Muscle of leg (tissue), 11 donors: Measurements from ENCODE around the gene SERPINA4. TPM values are rescaled to one million over a fixed set of nuclear protein-coding genes. Genes with fewer than 3 reads are reported as not detected.
A peak's percentile ranks its signal among the peaks of the same experiment; 100 is the strongest.

Experiments
- DNase-seq: peaks from one replicate; pipeline ENCODE4 v3.0.0; 2013
- H3K27ac ChIP-seq: one replicate; pipeline ENCODE4 v1.5.1; 2013; ENCODE audit warnings: mild to moderate bottlenecking, low read length, control low read depth
- H3K27me3 ChIP-seq: one replicate; pipeline ENCODE4 v1.6.1; 2013; ENCODE audit warnings: low read length; ENCODE audit not compliant: control insufficient read depth, insufficient read depth
- H3K36me3 ChIP-seq: one replicate; pipeline ENCODE4 v1.6.1; 2013; ENCODE audit warnings: low read length; ENCODE audit not compliant: control insufficient read depth, insufficient read depth
- H3K4me1 ChIP-seq: one replicate; pipeline ENCODE4 v1.6.1; 2013; ENCODE audit warnings: low read length; ENCODE audit not compliant: control insufficient read depth, insufficient read depth
- H3K4me3 ChIP-seq: one replicate; pipeline ENCODE4 v1.5.1; 2013; ENCODE audit warnings: low read length, control low read depth
- H3K9me3 ChIP-seq: replicated peaks from 2 replicates; pipeline ENCODE4 v1.6.1; 2013; ENCODE audit warnings: low read depth, low read length; ENCODE audit not compliant: control insufficient read depth
- WGBS: methylation state at CpG from one replicate; pipeline ENCODE4 v1.1.5; 2013; ENCODE audit warnings: missing lambda C conversion rate; ENCODE audit not compliant: insufficient coverage; 5-methylcytosine and 5-hydroxymethylcytosine counted together
- polyA plus RNA-seq, 8 donors: library from polyadenylated mRNA; unstranded; fragments of 120-200 nt; gene quantifications; one replicate each; pipeline versions ENCODE4 v1.2.1 to v1.2.3, GENCODE V29; 2013; ENCODE audit warnings: inconsistent platforms in 1 of 8, low replicate concordance in 1 of 8; ENCODE audit not compliant: insufficient read length in 8 of 8, insufficient read depth in 1 of 8
- total RNA-seq: library from RNA; stranded (reverse); fragments of 120-200 nt; gene quantifications from one replicate; pipeline ENCODE4 v1.2.4, GENCODE V29; 2013

Gene SERPINA4
- total and polyA plus RNA-seq, 9 donors, result 0.04 to 3.2 (median 0.65) TPM; not detected in 5

- Histone ChIP-seq H3K9me3 (peaks cover 3% of the 10 kb centered on the region), H3K4me1 (no peaks in the 10 kb centered on the region), H3K4me3 (no peak overlapping the region), H3K27me3 (no peaks in the 10 kb centered on the region), H3K27ac (no peak overlapping the region), H3K36me3 (no peaks in the 10 kb centered on the region)
- no peak for DNase-seq
- WGBS, result 60% methylated on average over 2 of the region's 3 CpGs
These were observed 37.1 kb upstream of the SERPINA4 start for GRCh38 chr14:94524093-94524492.

- Histone ChIP-seq H3K36me3 (no peaks in the 10 kb centered on the region), H3K27me3 (peaks cover 7% of the 10 kb centered on the region), H3K4me1 (no peaks in the 10 kb centered on the region), H3K9me3 (peaks cover 3% of the 10 kb centered on the region), H3K4me3 (no peak overlapping the region), H3K27ac (no peak overlapping the region)
- no peak for DNase-seq
These were observed 30.1 kb upstream of the SERPINA4 start for GRCh38 chr14:94531187-94531586.

GRCh38 chr14:94532447-94532846 lies 28.8 kb upstream of the SERPINA4 start:
- Histone ChIP-seq H3K4me1 (no peaks in the 10 kb centered on the region), H3K27ac (no peak overlapping the region), H3K9me3 (no peaks in the 10 kb centered on the region), H3K4me3 (no peak overlapping the region), H3K36me3 (no peaks in the 10 kb centered on the region), H3K27me3 (peaks cover 7% of the 10 kb centered on the region)
- DNase-seq, result no peak
- WGBS, result no CpG with 5 or more reads among the region's 2 CpGs

GRCh38 chr14:94535506-94535905 lies 25.7 kb upstream of the SERPINA4 start:
- DNase-seq, result no peak
- Histone ChIP-seq H3K27ac (no peak overlapping the region), H3K27me3 (peaks cover 7% of the 10 kb centered on the region), H3K4me1 (peaks cover 7% of the 10 kb centered on the region), H3K36me3 (no peaks in the 10 kb centered on the region), H3K9me3 (no peaks in the 10 kb centered on the region), H3K4me3 (no peak overlapping the region)
- WGBS, result no CpG with 5 or more reads among the region's 3 CpGs

- peaks cover 7% of the 10 kb centered on the region for H3K27me3 ChIP-seq
- H3K4me3 ChIP-seq, result no peak overlapping the region
- peaks cover 7% of the 10 kb centered on the region for H3K4me1 ChIP-seq
- no peak for DNase-seq
- whole genome bisulfite sequencing, result 33% methylated on average over 1 of the region's 2 CpGs
- no peak overlapping the region for H3K27ac ChIP-seq
- no peaks in the 10 kb centered on the region for H3K9me3 ChIP-seq
- no peaks in the 10 kb centered on the region for H3K36me3 ChIP-seq
These were observed 24.4 kb upstream of the SERPINA4 start for GRCh38 chr14:94536836-94537235.

- WGBS, result 49% methylated on average over 2 of the region's 6 CpGs
- Histone ChIP-seq H3K4me1 (peaks cover 7% of the 10 kb centered on the region), H3K9me3 (no peaks in the 10 kb centered on the region), H3K27ac (no peak overlapping the region), H3K27me3 (peaks cover 5% of the 10 kb centered on the region), H3K36me3 (no peaks in the 10 kb centered on the region), H3K4me3 (no peak overlapping the region)
- no peak for DNase-seq
These were observed 23.0 kb upstream of the SERPINA4 start for GRCh38 chr14:94538070-94538740.

GRCh38 chr14:94539181-94539580 lies 22.1 kb upstream of the SERPINA4 start:
- Histone ChIP-seq H3K9me3 (no peaks in the 10 kb centered on the region), H3K4me1 (peaks cover 7% of the 10 kb centered on the region), H3K27me3 (peaks cover 3% of the 10 kb centered on the region), H3K36me3 (no peaks in the 10 kb centered on the region), H3K4me3 (no peak overlapping the region), H3K27ac (no peak overlapping the region)
- DNase-seq, result no peak
- WGBS, result 76% methylated on average over 4 of the region's 7 CpGs

- peaks cover 6% of the 10 kb centered on the region for H3K27me3 ChIP-seq
- WGBS, result 27% methylated on average over 13 of the region's 13 CpGs
- H3K36me3 ChIP-seq, result no peaks in the 10 kb centered on the region
- H3K4me1 ChIP-seq, result peaks cover 7% of the 10 kb centered on the region
- H3K27ac ChIP-seq, result no peak overlapping the region
- peak; percentile 18 for DNase-seq
- no peaks in the 10 kb centered on the region for H3K9me3 ChIP-seq
- H3K4me3 ChIP-seq, result no peak overlapping the region
These were observed 21.0 kb upstream of the SERPINA4 start for GRCh38 chr14:94540031-94540794.

- Histone ChIP-seq H3K27ac (no peak overlapping the region), H3K4me3 (no peak overlapping the region), H3K9me3 (no peaks in the 10 kb centered on the region), H3K36me3 (no peaks in the 10 kb centered on the region), H3K27me3 (peaks cover 4% of the 10 kb centered on the region), H3K4me1 (peaks cover 7% of the 10 kb centered on the region)
- WGBS, result 55% methylated on average over 4 of the region's 9 CpGs
- no peak for DNase-seq
These were observed 19.8 kb upstream of the SERPINA4 start for GRCh38 chr14:94541234-94541975.

GRCh38 chr14:94542111-94542810 lies 19.0 kb upstream of the SERPINA4 start:
- WGBS, result 59% methylated on average over 11 of the region's 12 CpGs
- no peak for DNase-seq
- H3K4me3 ChIP-seq, result no peak overlapping the region
- H3K9me3 ChIP-seq, result no peaks in the 10 kb centered on the region
- H3K27me3 ChIP-seq, result peaks cover 5% of the 10 kb centered on the region
- peaks cover 7% of the 10 kb centered on the region for H3K4me1 ChIP-seq
- no peaks in the 10 kb centered on the region for H3K36me3 ChIP-seq
- no peak overlapping the region for H3K27ac ChIP-seq
